ENCODE data around the gene FBXW11.

- no peak for TF ChIP-seq POLR2A (IDR thresholded peaks at IDR 0.05)
- TF ChIP-seq, protein P1, sequence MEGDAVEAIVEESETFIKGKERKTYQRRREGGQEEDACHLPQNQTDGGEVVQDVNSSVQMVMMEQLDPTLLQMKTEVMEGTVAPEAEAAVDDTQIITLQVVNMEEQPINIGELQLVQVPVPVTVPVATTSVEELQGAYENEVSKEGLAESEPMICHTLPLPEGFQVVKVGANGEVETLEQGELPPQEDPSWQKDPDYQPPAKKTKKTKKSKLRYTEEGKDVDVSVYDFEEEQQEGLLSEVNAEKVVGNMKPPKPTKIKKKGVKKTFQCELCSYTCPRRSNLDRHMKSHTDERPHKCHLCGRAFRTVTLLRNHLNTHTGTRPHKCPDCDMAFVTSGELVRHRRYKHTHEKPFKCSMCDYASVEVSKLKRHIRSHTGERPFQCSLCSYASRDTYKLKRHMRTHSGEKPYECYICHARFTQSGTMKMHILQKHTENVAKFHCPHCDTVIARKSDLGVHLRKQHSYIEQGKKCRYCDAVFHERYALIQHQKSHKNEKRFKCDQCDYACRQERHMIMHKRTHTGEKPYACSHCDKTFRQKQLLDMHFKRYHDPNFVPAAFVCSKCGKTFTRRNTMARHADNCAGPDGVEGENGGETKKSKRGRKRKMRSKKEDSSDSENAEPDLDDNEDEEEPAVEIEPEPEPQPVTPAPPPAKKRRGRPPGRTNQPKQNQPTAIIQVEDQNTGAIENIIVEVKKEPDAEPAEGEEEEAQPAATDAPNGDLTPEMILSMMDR (IDR thresholded peaks at IDR 0.05): no peak
Measured at GRCh38 chr5:171952021-171952420, 54.4 kb downstream of the FBXW11 start.
